MV-4-11 (cell line): ENCODE results near the gene PRKCE.

Experiments used
- DNase-seq: peaks from one replicate; lab custom pipeline; 2025; lab: John Stamatoyannopoulos, UW

Gene PRKCE

GRCh38 chr2:45809205-45809604, 157.7 kb downstream of the PRKCE start:
- DNase-seq: no peak

DNA sequence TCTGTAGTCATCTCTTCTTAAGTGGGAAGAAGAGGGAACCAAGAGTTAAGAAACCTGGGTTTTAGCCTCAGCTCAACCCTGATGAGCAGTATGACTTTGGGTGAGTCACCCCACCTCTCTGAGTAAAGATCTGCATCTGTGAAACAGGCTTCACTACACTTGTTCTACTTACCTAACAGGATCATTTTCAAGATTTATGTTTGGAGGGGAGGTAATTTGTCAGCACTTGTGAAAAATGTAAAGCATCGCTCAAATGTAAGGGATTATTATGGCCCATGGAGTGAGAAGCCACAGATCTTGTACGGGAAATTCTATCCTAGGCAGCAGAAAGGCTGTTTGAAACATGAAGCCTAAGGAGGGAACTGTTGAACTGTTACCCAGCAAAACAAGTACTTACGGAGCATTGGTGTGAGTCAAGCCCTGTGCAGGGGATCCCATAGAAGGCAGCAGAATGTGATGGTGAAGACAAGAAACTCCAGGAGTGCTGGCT, 160.6 kb downstream of the PRKCE start:
- DNase-seq: peak; percentile 58

GRCh38 chr2:45813003-45813941, 161.8 kb downstream of the PRKCE start:
- DNase-seq: no peak

DNA sequence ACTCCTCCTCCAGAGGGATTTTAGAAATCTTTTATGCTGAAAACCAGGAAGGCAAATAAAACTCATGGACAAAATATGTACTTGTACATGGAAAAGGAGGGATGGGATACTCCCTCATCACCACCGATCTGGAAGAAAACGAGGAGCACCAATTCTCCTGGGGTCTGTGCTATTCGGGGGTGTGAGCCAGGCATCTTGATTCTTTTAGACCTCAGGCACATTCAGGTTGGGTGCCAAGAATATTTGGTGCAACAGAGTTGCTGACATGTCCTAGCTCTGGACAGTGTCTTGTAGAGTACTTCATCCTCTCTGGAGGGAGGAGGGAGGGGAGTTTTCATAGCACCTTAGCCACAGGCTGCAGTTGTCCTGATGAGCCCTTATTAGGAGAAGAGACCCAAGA, 163.0 kb downstream of the PRKCE start:
- no peak for DNase-seq

- DNase-seq: no peak
These were observed 163.6 kb downstream of the PRKCE start for GRCh38 chr2:45814951-45815621.

GRCh38 chr2:45816272-45816671, 164.8 kb downstream of the PRKCE start:
- no peak for DNase-seq

DNA sequence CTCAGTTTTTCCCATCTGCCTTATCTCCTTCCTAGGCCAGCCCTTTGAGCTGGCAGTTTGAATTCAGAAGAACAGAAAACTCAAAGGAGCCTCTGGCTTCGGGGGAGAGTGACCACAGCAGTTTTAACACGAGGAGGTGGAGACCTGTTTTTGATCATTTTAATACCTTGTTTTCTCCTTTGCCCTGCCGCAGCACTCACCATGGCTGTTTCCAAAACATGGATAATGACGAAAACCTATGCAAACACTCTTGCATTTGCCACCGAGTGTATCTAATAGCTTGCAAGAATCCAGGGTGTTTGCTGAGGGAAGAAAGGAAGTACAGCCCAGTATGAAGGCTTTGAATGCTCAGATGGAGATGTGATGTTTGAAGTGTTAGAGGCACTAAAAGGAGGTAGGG, 167.1 kb downstream of the PRKCE start:
- no peak for DNase-seq

DNA sequence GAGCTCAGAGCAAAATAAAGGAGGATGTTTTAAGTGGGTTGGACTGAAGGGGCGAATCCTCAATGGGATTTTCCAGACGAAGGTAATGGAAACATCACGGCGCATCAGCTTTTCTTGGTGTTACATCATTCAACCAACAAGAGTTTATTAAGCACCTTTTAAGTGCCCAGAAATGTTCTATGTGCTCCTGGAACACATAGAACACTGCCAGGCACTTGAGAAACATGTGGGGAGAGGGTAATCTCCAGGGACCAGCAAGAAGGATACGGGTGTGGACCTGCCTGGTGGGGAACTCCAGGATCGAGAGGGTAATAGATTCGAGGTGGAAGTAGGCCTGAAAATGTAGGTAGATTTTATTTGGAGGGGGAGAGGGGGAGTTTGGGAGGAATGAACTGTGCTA, 168.6 kb downstream of the PRKCE start:
- no peak for DNase-seq

DNA sequence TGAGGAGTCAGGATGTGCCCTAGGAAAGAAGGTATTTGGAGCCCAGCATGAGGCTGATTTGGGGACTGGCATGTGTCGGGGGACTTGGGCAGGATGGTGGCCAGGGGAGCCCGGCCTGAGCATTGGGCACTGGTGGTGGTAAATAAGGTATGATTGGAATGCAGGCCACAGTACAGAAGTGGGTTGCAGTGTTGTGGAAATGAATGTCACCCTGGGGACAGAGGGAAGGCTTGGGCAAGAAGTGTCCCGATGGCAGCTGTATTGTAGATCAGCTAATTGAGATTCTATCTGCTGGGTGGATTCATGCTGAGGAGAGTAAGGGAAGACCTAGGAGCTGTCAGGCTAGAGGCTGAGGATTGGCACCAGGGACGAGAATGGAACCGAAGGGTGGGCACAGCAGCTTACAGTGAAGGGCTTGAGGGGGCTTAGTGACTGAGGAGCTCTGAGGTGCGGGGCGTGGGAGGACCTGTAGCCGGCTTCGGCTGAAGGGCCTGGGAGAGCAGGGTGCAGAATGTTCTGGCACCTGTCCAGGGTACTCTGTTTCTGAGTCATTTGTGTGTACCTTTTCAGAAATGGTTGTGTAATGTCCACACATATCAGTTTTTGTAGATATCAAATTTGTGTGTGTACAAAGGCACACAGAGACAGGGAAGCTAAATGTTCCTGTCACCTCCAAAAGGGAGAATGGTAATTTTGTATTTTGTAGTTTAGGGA, 170.2 kb downstream of the PRKCE start:
- DNase-seq: no peak

DNA sequence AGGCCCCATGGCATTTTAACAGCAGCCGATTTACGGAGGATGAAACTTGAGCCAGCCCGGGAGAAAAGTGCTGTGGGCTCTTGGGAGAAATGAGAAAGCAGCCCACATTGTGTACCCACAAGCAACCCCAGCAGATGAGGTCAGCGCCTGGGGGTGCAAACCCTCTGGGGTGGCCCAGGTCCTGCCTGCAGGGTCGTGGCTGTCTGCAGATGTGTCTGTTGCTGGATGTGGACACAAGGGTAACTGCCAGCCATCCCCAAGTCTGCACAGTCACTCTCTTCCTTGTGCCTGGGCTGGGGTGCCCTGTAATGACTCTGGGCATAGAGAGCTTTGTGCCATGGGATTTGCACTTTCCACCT, 170.8 kb downstream of the PRKCE start:
- DNase-seq: peak; percentile 10

- no peak for DNase-seq
These were observed 172.3 kb downstream of the PRKCE start for GRCh38 chr2:45823723-45824206.

DNA sequence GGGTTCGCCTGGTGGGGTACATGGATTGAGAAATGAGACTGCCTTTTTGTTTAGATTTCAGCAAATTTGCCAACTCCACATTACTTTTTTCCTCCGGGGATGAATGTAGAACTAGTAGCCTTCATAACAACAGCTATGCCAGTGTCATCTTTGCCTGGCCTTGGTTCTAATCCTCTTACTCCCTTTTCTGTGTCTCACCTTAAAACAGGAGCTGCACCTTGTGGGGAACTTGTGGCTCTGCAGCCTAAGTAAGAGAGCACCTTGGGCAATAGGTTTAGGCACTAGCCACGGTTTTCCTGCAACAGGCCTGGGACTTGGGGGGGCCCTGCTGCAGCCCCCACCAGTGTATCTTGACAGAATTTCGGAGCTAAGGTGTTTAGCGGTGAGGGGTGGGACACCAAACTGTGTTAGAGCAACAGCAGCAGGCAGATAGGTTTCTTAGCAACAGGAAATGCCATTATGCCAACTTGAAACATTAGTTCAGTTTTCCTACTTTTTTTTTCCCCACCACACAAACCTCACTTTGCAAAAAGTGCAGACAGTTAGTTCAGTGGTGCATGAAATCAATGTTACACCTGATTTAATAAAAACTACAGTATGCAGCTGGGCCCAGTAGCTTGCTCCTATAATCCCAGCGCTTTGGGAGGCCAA, 173.7 kb downstream of the PRKCE start:
- DNase-seq: no peak

DNA sequence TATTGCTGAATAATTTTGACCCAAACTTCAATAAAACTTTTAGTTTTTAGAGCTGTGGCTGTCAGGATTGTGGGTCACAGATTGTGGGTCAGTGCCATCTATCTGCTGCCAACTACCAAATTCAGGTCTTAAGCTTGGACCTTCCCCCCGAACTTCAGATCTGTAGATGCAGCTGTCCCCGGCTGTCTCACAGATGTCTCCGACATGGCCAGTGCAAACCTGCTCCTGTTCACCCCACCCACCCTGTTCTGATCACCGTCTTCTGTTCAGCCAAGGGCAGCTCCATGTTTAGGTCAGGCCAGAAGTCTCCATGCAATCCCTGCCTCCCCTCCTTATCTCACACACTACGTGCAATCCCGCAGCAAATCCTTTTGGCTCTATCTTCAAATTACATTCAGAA, 175.0 kb downstream of the PRKCE start:
- no peak for DNase-seq

DNA sequence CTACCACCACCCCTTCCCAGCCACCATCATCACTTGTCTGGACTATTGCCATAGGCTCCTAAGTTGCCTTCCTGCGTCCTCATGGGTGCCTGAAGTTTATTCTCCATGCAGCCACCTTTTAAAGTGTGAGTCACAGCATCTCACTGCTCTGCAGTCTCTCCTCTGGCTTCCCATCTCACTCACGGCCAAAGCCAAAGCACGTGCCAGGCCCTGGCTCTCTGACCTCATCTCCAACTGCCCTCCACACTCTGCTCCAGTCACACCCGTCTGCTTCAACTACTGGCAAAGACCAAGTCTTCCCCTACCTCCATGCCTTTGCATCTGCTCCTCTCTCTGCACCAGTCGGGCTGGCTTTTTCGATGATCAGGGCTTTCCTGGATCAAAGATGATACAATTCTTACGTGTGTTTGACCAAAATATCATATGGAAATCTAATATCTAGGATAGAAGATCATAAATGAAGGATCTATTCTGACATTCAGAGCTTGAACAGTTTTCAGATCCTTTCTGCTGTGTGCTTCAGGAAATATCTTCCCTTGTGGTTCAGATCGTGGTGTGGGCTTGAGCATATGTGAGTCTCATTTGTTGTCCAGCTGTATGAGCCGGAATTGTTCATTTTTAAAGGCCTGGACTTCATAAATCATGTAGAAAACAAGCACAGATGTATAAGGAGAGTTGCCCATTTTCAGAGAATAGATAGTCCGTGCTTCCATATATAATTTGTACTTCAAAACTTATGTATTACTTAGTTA, 175.6 kb downstream of the PRKCE start:
- DNase-seq: peak; percentile 68

DNA sequence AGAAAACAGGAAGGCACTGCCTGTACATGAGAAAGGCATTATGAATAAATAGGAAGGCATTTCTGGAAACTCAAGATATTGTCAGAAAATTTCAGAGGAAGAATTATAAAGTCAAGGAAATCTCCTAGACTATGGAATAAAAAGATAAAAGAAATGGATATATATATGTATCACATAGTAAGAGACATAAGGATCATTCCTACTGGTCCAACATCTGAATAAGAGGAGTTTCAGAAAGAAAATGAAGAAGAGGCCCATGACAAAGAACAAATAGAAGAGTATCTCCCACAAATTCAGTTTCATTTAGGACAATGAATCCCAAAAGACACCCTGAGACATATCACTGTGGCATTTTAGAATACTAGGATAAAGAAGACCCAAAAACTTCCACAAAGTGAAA, 178.8 kb downstream of the PRKCE start:
- no peak for DNase-seq

DNA sequence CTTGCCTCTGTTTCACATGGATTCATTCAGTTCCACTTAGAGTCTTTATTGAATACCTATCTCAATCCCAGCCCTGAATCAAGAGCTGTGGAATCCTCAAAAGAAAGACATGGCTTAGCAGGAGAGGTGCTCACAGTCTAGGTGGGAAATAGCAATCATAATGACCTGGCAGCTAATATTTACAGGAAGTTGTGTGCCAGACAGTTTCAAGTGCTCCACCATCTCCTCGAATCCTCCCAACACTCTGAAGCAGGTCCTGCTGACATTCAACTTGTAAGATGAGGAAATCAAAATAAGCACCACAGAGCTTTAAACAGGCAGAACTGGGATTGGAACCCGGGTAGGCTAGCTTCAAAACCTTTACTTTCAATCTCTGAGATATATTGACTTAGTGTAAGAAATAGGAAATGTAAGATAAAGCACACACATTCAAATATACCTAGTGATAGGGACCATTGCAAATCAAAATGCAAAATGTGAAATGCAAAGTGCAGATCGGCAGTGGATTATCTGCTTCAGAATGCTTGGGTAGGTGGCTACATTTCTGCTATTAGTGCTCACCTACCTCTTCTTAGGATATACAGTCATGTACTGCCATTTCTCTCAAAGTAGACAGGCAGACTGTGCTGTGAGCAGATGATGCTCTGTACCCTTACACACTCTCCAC, 182.0 kb downstream of the PRKCE start:
- DNase-seq: peak; percentile 15

- peak; percentile 95 for DNase-seq
These were observed 182.5 kb downstream of the PRKCE start for GRCh38 chr2:45833968-45834344.

GRCh38 chr2:45834372-45834771, 182.9 kb downstream of the PRKCE start:
- DNase-seq: no peak

DNA sequence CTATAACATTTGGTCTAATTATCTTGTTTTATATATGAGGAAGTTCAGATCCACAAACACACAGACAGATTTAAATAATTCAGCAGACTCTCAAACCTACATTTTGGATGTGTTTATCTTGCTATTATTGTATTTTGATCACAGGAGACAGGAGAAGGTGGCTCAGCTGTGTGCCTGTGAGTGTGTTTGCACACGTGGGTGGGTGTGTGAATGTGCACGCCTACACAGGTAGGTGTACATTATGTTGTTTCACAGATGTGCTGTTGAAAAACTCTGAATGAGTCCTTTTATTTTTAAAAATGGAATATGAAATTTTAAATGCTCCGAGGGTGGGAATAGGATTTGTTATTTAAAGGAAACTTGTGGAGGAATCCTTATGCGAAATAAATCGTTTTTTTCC, 183.4 kb downstream of the PRKCE start:
- DNase-seq: no peak

DNA sequence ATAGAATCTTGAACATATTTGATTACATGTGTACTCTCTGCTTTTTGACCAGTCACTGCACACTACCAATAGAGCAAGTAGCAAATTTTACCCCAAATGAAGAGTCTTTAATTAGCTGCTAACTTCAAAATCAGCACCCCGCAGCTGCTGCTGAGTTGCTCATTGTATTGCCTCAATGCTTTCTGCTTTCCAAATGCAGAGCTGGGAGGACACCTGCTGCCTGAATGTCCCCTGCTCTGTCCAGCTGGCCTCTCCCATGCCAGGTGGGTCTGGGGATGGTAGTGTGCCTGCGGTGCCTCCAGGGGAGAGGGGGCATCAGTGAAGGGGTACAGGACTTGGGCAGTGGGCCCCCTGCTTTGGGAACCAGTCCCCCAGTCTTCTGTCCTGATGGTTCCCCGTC, 184.8 kb downstream of the PRKCE start:
- peak; percentile 19 for DNase-seq

- peak; percentile 84 for DNase-seq
These were observed 185.3 kb downstream of the PRKCE start for GRCh38 chr2:45836740-45837139.
